ENCODE results near the gene FAM222A.

Gene FAM222A

GRCh38 chr12:109706747-109707469, 6.7 kb upstream of the FAM222A start:
- no peak for DNase-seq (ENCODE audit: low read depth in 1 of 2, low spot score in 1 of 2)
- no peak for TF ChIP-seq POLR2AphosphoS5 (IDR thresholded peaks at IDR 0.05; ENCODE audit: low read depth)
- TF ChIP-seq SPI1 (IDR thresholded peaks at IDR 0.05; ENCODE audit: borderline replicate concordance, low read depth), result no peak
- TF ChIP-seq REST (IDR thresholded peaks at IDR 0.05; ENCODE audit: insufficient replicate concordance, low read depth), result no peak
- TF ChIP-seq GABPA (IDR thresholded peaks at IDR 0.05; ENCODE audit: low read depth), result no peak
- TF ChIP-seq CTCF (IDR thresholded peaks at IDR 0.05; ENCODE audit: insufficient read depth, low read length), result no peak
- Histone ChIP-seq H3K27ac (replicated peaks) (no peak overlapping the region), H3K27me3 (ENCODE audit: insufficient read depth, poor library complexity, severe bottlenecking) (peaks cover 6% of the 10 kb centered on the region), H3K4me3 (replicated peaks; ENCODE audit: insufficient read depth, low read length) (no peak overlapping the region)

GRCh38 chr12:109707470-109707821, 6.2 kb upstream of the FAM222A start:
- no peak for DNase-seq (ENCODE audit: low read depth in 1 of 2, low spot score in 1 of 2)
- Histone ChIP-seq H3K27me3 (ENCODE audit: insufficient read depth, poor library complexity, severe bottlenecking) (peaks cover 10% of the 10 kb centered on the region), H3K4me3 (replicated peaks; ENCODE audit: insufficient read depth, low read length) (no peak overlapping the region), H3K27ac (replicated peaks) (no peak overlapping the region)
- TF ChIP-seq SPI1 (IDR thresholded peaks at IDR 0.05; ENCODE audit: borderline replicate concordance, low read depth) (no peak), REST (IDR thresholded peaks at IDR 0.05; ENCODE audit: insufficient replicate concordance, low read depth) (no peak), GABPA (IDR thresholded peaks at IDR 0.05; ENCODE audit: low read depth) (no peak), CTCF (IDR thresholded peaks at IDR 0.05; ENCODE audit: insufficient read depth, low read length) (no peak), POLR2AphosphoS5 (IDR thresholded peaks at IDR 0.05; ENCODE audit: low read depth) (no peak)

GRCh38 chr12:109708939-109709338, 4.7 kb upstream of the FAM222A start:
- Histone ChIP-seq H3K27ac (replicated peaks) (no peak overlapping the region), H3K4me3 (replicated peaks; ENCODE audit: insufficient read depth, low read length) (no peak overlapping the region), H3K27me3 (ENCODE audit: insufficient read depth, poor library complexity, severe bottlenecking) (peaks cover 12% of the 10 kb centered on the region)
- DNase-seq (ENCODE audit: low read depth in 1 of 2, low spot score in 1 of 2), result no peak
- TF ChIP-seq POLR2AphosphoS5 (IDR thresholded peaks at IDR 0.05; ENCODE audit: low read depth) (no peak), CTCF (IDR thresholded peaks at IDR 0.05; ENCODE audit: insufficient read depth, low read length) (no peak), REST (IDR thresholded peaks at IDR 0.05; ENCODE audit: insufficient replicate concordance, low read depth) (no peak), GABPA (IDR thresholded peaks at IDR 0.05; ENCODE audit: low read depth) (no peak), SPI1 (IDR thresholded peaks at IDR 0.05; ENCODE audit: borderline replicate concordance, low read depth) (no peak)
